Neural cell (in vitro differentiated cells): ENCODE data around the gene FAM162B.

Source experiments
- REST ChIP-seq: IDR thresholded peaks from 2 replicates; pipeline ENCODE4 v1.6.1; 2012; ENCODE audit warnings: borderline replicate concordance
- TAF1 ChIP-seq: IDR thresholded peaks from 2 replicates; pipeline ENCODE4 v1.6.1; 2012; ENCODE audit warnings: low read depth
- TF ChIP-seq, protein P1 (sequence below): fragments of 450-650 bp; IDR thresholded peaks from 2 replicates; pipeline ENCODE4 v1.5.1; 2014; ENCODE audit warnings: antibody characterized with exemption, mild to moderate bottlenecking, moderate library complexity; ENCODE audit not compliant: poor library complexity, severe bottlenecking

- TF ChIP-seq REST (no peak), TAF1 (no peak)
- TF ChIP-seq, protein P1, sequence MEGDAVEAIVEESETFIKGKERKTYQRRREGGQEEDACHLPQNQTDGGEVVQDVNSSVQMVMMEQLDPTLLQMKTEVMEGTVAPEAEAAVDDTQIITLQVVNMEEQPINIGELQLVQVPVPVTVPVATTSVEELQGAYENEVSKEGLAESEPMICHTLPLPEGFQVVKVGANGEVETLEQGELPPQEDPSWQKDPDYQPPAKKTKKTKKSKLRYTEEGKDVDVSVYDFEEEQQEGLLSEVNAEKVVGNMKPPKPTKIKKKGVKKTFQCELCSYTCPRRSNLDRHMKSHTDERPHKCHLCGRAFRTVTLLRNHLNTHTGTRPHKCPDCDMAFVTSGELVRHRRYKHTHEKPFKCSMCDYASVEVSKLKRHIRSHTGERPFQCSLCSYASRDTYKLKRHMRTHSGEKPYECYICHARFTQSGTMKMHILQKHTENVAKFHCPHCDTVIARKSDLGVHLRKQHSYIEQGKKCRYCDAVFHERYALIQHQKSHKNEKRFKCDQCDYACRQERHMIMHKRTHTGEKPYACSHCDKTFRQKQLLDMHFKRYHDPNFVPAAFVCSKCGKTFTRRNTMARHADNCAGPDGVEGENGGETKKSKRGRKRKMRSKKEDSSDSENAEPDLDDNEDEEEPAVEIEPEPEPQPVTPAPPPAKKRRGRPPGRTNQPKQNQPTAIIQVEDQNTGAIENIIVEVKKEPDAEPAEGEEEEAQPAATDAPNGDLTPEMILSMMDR, result no peak
These were observed 2.5 kb downstream of the FAM162B start for GRCh38 chr6:116763048-116763447.
